Activated effector memory CD4-positive, alpha-beta T cell treated with anti-CD3 and anti-CD28 coated beads, Interleukin-2, amount 50 U/mL, for 16 hours (primary cell): ENCODE data around the gene TSHR.
"Not testable (repeated sequence)": the region's sequence is repeated elsewhere in the genome, so short reads cannot be mapped to it uniquely, and the experiment has no call there.

Source experiments
- DNase-seq: peaks from one replicate; pipeline ENCODE4 v3.0.0-alpha.2; 2020

The TSHR gene

GRCh38 chr14:81004575-81004974 is 49.2 kb downstream of the TSHR start:
- no peak for DNase-seq

DNA sequence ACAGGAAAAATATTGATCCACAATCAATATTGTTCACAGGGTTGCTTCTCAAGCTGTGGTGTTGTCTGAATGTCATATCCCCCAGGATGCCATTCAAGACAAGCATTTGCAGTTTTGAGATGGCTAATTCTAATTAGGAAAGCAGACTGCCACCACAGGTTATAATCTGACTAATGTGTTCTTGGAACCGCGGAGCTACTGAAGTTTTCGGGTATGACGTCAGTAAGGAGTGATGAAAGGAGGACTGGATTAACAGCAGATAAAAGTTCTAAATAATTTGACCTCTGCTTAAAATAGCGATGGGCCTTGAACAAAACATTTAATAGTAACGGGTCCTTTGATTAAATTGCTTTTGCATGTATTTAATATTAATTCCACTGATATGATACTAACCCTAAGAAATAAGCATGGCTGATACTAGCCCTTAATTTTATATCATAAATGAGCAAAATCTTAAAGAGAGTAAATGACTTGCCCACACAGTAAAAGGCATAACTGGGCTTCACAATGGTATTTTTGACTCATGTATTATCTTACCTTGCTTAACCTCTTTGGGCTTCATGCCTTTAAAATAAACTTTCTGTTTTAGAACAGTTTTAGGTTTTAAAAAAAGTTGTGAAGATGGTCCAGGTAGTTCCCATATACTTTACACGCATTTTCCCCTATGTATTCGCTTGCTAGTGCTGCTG is 50.3 kb downstream of the TSHR start:
- DNase-seq, result no peak

DNA sequence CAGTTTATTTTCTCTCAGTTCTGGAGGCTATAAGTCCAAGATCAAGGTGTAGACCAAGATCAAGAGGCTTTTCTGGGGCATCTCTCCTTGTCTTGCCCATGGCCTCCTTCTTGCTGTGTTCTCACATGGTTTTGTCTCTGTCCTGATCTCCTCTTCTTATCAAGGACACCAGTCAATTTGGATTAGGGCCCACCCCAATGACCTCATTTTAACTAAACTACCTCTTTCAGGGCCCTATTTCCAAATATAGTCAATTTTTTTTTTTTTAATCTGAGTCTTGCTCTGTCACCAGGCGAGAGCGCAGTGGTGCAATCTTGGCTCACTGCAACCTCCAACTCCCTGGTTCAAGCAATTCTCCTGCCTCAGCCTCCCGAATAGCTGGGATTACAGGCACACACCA is 50.8 kb downstream of the TSHR start:
- DNase-seq, result no peak

DNA sequence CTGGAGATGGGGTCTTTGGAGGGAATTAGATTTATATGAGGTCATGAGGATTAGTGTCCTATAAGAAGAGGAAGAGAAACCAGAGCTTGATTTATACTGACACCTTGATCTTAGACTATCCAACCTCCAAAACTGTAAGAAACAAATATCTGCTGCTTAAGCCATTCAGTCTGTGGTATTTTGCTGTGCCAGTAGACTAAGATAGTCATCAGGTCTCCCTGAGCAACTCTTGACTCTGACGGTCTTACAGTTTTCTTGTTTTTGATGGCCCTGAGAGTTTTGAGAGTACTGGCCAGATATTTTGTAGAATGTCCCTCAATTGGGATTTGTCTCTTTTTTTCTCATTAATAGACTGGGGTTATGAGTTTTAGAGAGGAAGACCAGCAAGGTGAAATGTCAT is 51.7 kb downstream of the TSHR start:
- DNase-seq, result no peak

DNA sequence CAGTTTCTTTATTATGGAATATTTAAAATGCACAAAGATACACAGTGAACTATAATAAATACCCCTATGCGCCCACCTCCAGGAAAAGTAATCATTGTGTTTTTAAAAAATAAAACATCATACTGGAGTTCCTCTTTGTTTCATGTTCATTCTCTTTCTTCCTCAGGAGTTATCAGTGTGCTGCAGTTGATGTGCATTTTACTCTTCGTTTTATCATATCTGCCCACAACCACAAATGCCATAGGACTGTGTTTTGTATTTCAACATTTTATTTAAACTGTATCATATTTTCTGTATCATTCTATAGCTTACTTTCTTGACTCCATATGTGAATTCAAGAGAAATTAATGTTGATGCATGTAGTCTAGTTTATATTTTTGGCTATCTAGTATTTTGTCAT is 53.9 kb downstream of the TSHR start:
- DNase-seq, result no peak

DNA sequence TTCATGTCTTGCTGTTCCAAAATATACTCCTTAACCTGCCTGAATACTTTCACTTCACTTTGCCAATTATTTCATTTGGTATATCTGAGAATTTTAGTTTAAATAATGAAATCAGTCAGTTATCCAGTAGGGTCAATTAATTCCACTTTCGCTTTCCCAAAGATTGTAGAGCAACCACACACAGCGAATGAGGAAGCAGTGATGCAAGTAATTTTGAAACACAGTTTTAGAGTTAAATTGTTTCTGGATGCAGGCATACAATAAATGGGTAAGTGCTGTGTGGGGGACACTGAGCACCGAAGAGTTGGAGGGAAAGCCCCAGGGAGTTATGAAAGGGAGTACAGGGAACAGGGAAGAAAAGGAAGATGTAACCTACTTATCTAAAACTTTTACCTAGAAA is 62.8 kb downstream of the TSHR start:
- DNase-seq, result no peak

DNA sequence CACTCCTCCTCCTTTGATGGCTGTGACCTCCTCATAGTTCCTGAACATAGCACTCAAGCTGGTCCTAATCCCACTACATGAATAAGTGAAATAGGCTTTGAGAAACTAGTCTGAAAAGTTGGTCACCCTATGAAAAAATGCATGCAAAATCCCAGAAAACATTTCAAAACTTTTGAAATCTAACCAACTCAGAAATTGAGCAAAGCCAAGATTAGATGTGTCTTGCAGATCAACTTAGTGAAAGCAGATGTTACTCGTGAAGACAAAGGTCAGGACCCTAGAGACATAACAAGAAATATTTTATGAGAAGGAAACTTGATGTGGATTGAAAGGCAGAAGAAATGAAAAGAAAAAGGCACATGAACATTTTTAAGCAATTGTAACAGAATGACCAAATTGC is 63.3 kb downstream of the TSHR start:
- DNase-seq, result no peak

DNA sequence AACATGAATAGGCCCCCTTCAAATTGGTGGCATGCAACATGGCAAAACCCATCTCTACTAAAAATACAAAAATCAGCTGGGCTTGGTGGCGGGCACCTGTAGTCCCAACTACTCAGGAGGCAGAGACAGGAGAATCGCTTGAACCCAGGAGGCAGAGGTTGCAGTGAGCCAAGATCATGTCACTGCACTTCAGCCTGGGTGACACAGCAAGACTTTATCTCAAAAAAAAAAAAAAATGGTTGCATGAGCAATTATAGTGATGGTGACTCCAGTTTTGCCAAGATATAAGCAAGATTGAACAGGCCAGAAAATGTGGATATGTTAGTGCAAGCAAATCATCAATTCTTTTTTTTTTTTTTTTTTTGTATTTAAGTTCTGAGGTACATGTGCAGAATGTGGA is 63.7 kb downstream of the TSHR start:
- DNase-seq, result not testable (repeated sequence)

DNA sequence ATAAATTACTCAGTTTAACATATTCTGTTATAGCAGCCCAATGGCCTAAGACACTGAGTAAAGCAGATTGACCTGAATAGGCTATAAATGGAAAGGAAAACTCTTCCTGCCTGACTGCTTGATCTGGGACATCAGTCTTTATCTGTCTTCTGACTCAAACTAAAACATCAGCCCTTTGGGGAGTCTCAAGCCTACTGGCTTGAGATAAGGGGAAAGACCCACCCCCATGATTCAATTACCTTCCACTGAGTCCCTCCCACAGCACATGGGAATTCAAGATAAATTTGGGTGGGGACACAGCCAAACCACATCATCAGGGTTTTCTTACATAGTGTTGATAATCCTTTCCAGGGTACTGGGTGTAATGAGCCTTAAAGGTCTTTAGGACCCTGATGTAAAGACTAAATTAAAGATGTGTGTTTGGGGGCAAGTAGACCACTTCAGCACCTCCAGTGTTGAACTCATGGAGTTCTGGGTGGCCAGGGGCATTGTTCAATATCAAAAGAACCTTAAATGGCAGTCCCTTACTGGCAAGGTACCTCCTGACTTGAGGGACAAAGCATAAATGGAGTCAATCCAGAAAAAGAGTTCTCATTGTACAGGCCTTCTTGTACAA is 67.8 kb downstream of the TSHR start:
- DNase-seq, result no peak

GRCh38 chr14:81028461-81028860 is 73.0 kb downstream of the TSHR start:
- DNase-seq, result no peak

DNA sequence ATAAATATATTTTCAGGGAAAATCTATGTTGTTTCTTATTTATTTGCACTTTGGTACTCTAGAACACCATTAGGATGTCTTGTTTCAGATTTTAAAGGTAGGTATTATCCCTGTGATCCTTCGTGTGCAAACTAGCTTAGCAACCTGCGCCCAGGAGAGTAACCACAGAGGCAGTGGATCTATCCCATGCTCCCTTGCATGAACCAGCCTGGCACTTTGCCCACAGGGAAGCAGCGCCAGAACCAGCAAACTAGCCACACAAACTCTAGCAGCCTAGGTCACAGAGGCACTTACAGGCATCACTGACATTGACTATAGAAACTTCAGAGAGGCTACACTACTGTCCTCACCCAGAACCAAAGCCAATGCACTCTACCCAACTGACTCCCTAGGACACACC is 76.1 kb downstream of the TSHR start:
- no peak for DNase-seq

DNA sequence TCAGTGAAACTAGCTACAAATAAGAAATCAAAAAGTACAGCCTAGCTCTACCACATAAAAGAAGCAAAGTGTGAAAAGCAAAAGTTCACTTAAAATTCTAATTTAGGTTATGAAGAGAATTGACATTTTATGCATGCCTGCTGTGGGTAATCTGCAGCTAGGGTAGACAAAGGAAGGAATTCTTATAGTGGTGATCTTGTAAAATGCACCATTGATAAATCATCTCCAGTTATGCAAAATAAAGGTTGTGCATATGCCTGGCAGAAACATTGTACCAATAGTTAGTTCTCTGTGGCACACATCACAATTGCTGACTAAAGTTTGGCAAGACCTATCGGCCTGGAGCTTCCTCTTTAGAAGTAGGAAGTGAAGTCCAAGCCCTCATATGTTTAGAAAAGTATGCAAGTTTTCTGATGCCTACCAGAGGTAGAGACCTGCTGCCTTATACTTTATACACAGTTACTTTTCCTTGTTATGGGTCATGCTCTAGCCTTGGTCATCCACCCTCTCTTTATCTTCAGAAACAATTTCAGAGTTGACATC is 78.3 kb downstream of the TSHR start:
- DNase-seq, result no peak

- no peak for DNase-seq
Measured at GRCh38 chr14:81042438-81042837, 87.0 kb downstream of the TSHR start.

DNA sequence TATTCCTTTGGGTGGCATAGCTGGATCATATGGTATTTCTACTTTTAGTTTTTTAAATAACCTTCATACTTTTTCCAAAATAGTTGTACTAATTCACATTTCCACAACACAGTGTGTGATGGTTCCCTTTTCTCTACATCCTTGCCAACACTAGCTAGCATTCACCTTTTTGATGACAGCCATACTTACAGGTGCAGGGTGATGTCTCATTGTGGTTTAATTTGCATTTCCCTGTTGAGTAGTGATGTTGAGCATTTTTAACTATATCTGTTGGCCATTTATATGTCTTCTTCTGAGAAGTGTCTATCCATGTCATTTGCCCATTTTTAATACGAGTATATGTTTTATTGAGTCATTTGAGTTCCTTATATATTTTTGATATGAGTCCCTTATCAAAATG is 96.1 kb downstream of the TSHR start:
- DNase-seq, result no peak

DNA sequence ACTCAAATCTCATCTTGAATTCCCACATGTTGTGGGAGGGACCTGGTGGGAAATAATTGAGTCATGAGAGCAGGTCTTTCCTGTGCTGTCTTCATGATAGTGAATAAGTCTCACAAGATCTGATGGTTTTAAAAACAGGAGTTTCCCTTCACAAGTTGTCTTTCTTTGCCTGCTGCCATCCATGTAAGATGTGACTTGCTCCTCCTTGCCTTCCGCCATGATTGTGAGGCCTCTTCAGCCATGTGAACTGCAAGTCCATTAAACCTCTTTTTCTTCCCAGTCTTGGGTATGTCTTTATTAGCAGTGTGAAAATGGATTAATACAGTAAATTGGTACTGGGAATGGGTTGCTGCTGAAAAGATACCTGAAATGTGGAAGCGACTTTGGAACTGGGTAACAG is 98.6 kb downstream of the TSHR start:
- DNase-seq, result not testable (repeated sequence)

DNA sequence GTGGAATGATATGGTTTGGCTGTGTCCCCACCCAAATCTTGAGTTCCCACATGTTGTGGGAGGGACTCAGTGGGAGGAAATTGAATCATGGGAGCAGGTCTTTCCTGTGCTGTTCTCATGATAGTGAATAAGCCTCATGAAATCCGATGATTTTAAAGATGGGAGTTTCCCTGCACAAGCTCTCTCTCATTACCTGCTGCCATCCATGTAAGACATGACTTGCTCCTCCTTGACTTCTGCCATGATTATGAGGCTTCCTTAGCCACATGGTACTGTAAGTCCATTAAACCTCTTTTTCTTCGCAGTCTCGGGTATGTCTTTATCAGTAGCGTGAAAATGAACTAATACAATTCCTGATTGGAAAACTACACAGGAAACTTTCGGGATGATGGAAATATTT is 100.5 kb downstream of the TSHR start:
- no peak for DNase-seq

- no peak for DNase-seq
Measured at GRCh38 chr14:81062380-81062779, 107.0 kb downstream of the TSHR start.

- no peak for DNase-seq
Measured at GRCh38 chr14:81062816-81063215, 107.4 kb downstream of the TSHR start.

DNA sequence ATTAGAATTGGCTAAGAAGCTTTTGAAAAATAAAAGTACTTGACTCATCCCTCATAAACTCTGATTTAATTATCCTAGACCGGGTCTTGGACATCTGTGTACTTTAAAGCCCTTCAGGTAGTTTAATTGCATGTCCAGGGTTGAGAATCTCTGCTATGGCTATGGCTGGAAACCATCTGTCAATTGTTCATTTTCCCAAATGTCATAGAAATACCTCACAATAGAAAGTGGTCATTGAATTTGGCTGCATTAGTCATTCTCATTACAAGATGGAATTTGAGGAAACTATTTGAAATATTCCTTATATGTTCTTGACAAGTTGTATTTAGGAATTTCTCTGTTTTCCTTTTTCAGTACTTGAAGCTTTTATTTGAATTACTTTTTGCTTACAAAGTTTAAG is 111.3 kb downstream of the TSHR start:
- no peak for DNase-seq

GRCh38 chr14:81067156-81067555 is 111.7 kb downstream of the TSHR start:
- DNase-seq, result no peak

DNA sequence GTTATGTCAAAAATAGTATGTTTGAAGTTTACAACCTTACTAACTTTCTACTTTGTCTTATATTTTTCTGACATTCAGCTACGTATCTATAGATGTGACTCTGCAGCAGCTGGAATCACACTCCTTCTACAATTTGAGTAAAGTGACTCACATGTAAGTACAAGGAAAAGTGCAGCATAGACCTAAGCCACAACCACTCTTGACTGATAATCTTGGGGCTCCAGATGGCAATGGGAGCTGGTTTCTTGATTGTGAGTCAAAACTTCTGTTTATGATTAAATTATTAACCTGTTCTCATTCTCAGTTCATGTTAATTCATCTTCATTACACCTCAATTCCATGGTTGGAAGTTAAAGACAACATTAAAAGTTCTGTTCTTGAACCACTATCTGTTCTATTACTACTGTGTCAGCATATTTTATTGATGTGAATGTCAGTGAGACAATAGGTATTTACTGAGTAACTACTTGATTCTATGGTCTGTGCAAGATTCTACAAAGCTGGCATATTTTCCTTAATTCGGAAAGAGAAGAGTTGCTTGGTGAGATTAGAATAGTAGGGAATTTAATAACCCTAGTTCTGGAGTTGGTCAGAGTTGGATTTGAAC is 112.9 kb downstream of the TSHR start:
- no peak for DNase-seq

GRCh38 chr14:81070511-81070910 is 115.1 kb downstream of the TSHR start:
- no peak for DNase-seq

DNA sequence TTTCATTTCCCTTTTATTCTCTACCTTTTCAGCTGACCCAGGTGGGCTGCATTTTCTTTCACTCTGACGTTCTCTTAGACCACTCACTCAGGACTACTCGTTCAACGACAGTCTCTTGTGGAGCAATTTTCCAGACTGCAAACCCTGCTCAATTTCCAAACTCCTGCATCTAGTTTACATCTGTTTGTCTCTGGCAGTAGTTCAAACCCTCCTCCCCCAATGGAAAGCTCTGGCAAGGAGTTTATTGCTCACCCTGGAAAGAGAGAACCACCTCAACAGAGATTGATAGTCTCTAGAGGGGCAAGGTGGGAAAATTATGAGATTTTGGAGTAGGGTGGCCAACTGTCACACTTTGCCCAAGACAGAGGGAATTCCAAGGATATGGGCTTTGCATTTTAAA is 130.2 kb downstream of the TSHR start:
- DNase-seq, result no peak

GRCh38 chr14:81087230-81087629 is 131.8 kb downstream of the TSHR start:
- DNase-seq, result no peak
